ENCODE measurements around the gene POSTN.

The POSTN gene

GRCh38 chr13:37598597-37598996 lies at the start of gene POSTN:
POSTN (minus strand) TSS chr13:37598768; CDS start chr13:37598726, 42 bp downstream.
- DNase-seq = no peak

- DNase-seq = no peak
Observed at GRCh38 chr13:37647031-37647650, 48.6 kb upstream of the POSTN start.

- no peak for DNase-seq
Observed at GRCh38 chr13:37646531-37646930, 48.0 kb upstream of the POSTN start.

- DNase-seq = no peak
Observed at GRCh38 chr13:37645181-37645740, 46.7 kb upstream of the POSTN start.

- DNase-seq = no peak
Observed at GRCh38 chr13:37641391-37641790, 42.8 kb upstream of the POSTN start.

- no peak for DNase-seq
Observed at GRCh38 chr13:37640499-37640898, 41.9 kb upstream of the POSTN start.

- DNase-seq = no peak
Observed at GRCh38 chr13:37636701-37637100, 38.1 kb upstream of the POSTN start.

- DNase-seq = no peak
Observed at GRCh38 chr13:37632294-37632693, 33.7 kb upstream of the POSTN start.

- no peak for DNase-seq
Observed at GRCh38 chr13:37627428-37627827, 28.9 kb upstream of the POSTN start.

GRCh38 chr13:37621811-37622361 lies 23.3 kb upstream of the POSTN start:
- no peak for DNase-seq

GRCh38 chr13:37618554-37618953 lies 20.0 kb upstream of the POSTN start:
- DNase-seq = no peak

GRCh38 chr13:37617173-37617572 lies 18.6 kb upstream of the POSTN start:
- DNase-seq = no peak

- DNase-seq = no peak
Observed at GRCh38 chr13:37616131-37616530, 17.6 kb upstream of the POSTN start.

- DNase-seq = no peak
Observed at GRCh38 chr13:37615276-37615675, 16.7 kb upstream of the POSTN start.

- no peak for DNase-seq
Observed at GRCh38 chr13:37613638-37614037, 15.1 kb upstream of the POSTN start.

GRCh38 chr13:37613236-37613635 lies 14.7 kb upstream of the POSTN start:
- no peak for DNase-seq

GRCh38 chr13:37608750-37609339 lies 10.3 kb upstream of the POSTN start:
- DNase-seq = no peak

GRCh38 chr13:37602733-37603381 lies 4.3 kb upstream of the POSTN start:
- DNase-seq = no peak

GRCh38 chr13:37601648-37602440 lies 3.3 kb upstream of the POSTN start:
- DNase-seq = no peak

- DNase-seq = no peak
Observed at GRCh38 chr13:37599519-37599918, 951 bp upstream of the POSTN start.

- no peak for DNase-seq
Observed at GRCh38 chr13:37597477-37598025, 1.0 kb downstream of the POSTN start.

- no peak for DNase-seq
Observed at GRCh38 chr13:37596805-37597204, 1.8 kb downstream of the POSTN start.

- no peak for DNase-seq
Observed at GRCh38 chr13:37595162-37595561, 3.4 kb downstream of the POSTN start.

Data from stimulated activated CD8-positive, alpha-beta memory T cell treated with anti-CD3 and anti-CD28 coated beads, Interleukin-4, amount 100 ng/mL, for 48 hours (primary cell).